B cell (primary cell): ENCODE results near the gene FAM120A. TPM values are rescaled to one million over a fixed set of nuclear protein-coding genes. Genes with fewer than 3 reads are reported as not detected.

Experiments used
- ATAC-seq: fragments of 200-7000 bp; cut with Tn5 transposase; one replicate; pipeline ENCODE4 v1.10.0; 2021; ENCODE audit warnings: low read depth, mild to moderate bottlenecking, moderate number of reproducible peaks, moderate library complexity
- CTCF ChIA-PET: fragments of 350-600 bp; sonication (Branson Sonifier 250); formaldehyde crosslinking; loops from one replicate; lab custom pipeline; 2021; ENCODE audit warnings: antibody characterized with exemption, inconsistent platforms; lab: Charles Lee
- POLR2A ChIA-PET: fragments of 350-600 bp; sonication (Branson Sonifier 250); formaldehyde crosslinking; loops from one replicate; lab custom pipeline; 2021; ENCODE audit warnings: antibody characterized with exemption; lab: Charles Lee
- DNase-seq: peaks from one replicate; pipeline ENCODE4 v3.0.0; 2013
- H2AFZ ChIP-seq: 2 replicates; pipeline ENCODE4 v1.6.1; 2012; ENCODE audit warnings: mild to moderate bottlenecking, low read depth, low read length; ENCODE audit not compliant: insufficient read depth, poor library complexity, severe bottlenecking
- H3K27ac ChIP-seq, 2 donors: 1 replicate in 1 of 2; 2 replicates in 1 of 2; pipeline ENCODE4 v1.5.1; 2012 to 2013; ENCODE audit warnings: low read length in 2 of 2, mild to moderate bottlenecking in 2 of 2, moderate library complexity in 1 of 2
- H3K27me3 ChIP-seq, 4 experiments: fragments of 200-600 bp in 1 of 4; sonication (generic) in 1 of 4; replicated peaks in 1 of 4; 1 replicate in 2 of 4; 2 replicates in 2 of 4; pipeline versions ENCODE4 v1.6.1 to v1.7.0; 2013 to 2016; ENCODE audit warnings: low read length in 3 of 4, mild to moderate bottlenecking in 2 of 4, mixed read lengths in 1 of 4, moderate library complexity in 1 of 4; ENCODE audit not compliant: insufficient read depth in 4 of 4, control insufficient read depth in 3 of 4; ENCODE audit errors: control extremely low read depth in 1 of 4
- H3K36me3 ChIP-seq, 2 experiments: replicated peaks in 1 of 2; 1 replicate in 1 of 2; 2 replicates in 1 of 2; pipeline versions ENCODE4 v1.6.1 to v1.7.1; 2013; ENCODE audit warnings: low read length in 1 of 2; ENCODE audit not compliant: insufficient read depth in 2 of 2, control insufficient read depth in 1 of 2; ENCODE audit errors: control extremely low read depth in 1 of 2, extremely low read depth in 1 of 2
- H3K4me1 ChIP-seq, 2 donors: fragments of 200-600 bp in 1 of 2; sonication (generic) in 1 of 2; 1 replicate in 1 of 2; 2 replicates in 1 of 2; pipeline versions ENCODE4 v1.5.1 to v1.6.1; 2013 to 2017; ENCODE audit warnings: low read length in 2 of 2; ENCODE audit not compliant: control insufficient read depth in 2 of 2, insufficient read depth in 2 of 2
- H3K4me2 ChIP-seq: replicated peaks from 2 replicates; pipeline ENCODE3; 2012; ENCODE audit warnings: mild to moderate bottlenecking, low read depth, low read length; ENCODE audit not compliant: poor library complexity, severe bottlenecking
- H3K4me3 ChIP-seq, 5 experiments: fragments of 200-600 bp in 1 of 5; sonication (generic) in 1 of 5; 1 replicate in 3 of 5; 2 replicates in 2 of 5; pipeline versions ENCODE4 v1.5.1 to v1.7.0; 2011 to 2016; ENCODE audit warnings: low read length in 4 of 5, mild to moderate bottlenecking in 4 of 5, low read depth in 2 of 5, control low read depth in 1 of 5, moderate library complexity in 1 of 5; ENCODE audit not compliant: insufficient read depth in 1 of 5; ENCODE audit errors: control extremely low read depth in 1 of 5, extremely low read depth in 1 of 5
- H3K79me2 ChIP-seq: fragments of 200-600 bp; sonication (generic); one replicate; pipeline ENCODE4 v1.6.0; 2016; ENCODE audit warnings: low read length; ENCODE audit not compliant: control insufficient read depth, insufficient read depth
- H3K9ac ChIP-seq: fragments of 200-600 bp; sonication (generic); 2 replicates; pipeline ENCODE4 v1.6.1; 2017; ENCODE audit warnings: mild to moderate bottlenecking, low read length, moderate library complexity
- H3K9me3 ChIP-seq, 3 donors: one replicate each; pipeline versions ENCODE4 v1.6.1 to v1.7.1; 2013; ENCODE audit warnings: low read length in 2 of 3; ENCODE audit not compliant: control insufficient read depth in 2 of 3, insufficient read depth in 1 of 3; ENCODE audit errors: control extremely low read depth in 1 of 3
- H4K20me1 ChIP-seq: 2 replicates; pipeline ENCODE4 v1.6.0; 2012; ENCODE audit warnings: mild to moderate bottlenecking, low read length; ENCODE audit not compliant: insufficient read depth, control insufficient read depth, poor library complexity, severe bottlenecking
- H3K27ac Mint-ChIP-seq: one replicate; pipeline ENCODE4 v1.8.0; 2021; ENCODE audit warnings: mixed read lengths
- H3K27me3 Mint-ChIP-seq: one replicate; pipeline ENCODE4 v1.8.0; 2021; ENCODE audit warnings: mixed read lengths
- H3K4me1 Mint-ChIP-seq: one replicate; pipeline ENCODE4 v1.8.0; 2021; ENCODE audit warnings: mixed read lengths
- H3K4me3 Mint-ChIP-seq: one replicate; pipeline ENCODE4 v1.8.0; 2021; ENCODE audit warnings: mixed read lengths
- H3K9me3 Mint-ChIP-seq: one replicate; pipeline ENCODE4 v1.8.0; 2022; ENCODE audit warnings: mixed read lengths; ENCODE audit not compliant: insufficient read depth
- EZH2 ChIP-seq: IDR thresholded peaks from 2 replicates; pipeline ENCODE4 v1.6.1; 2012; ENCODE audit warnings: borderline replicate concordance, low read depth, mild to moderate bottlenecking, moderate library complexity, low read length; ENCODE audit not compliant: insufficient read depth, poor library complexity, severe bottlenecking
- WGBS: methylation state at CpG from one replicate; pipeline ENCODE4 v1.1.5; 2013; ENCODE audit warnings: missing lambda C conversion rate; ENCODE audit not compliant: insufficient coverage; 5-methylcytosine and 5-hydroxymethylcytosine counted together
- intact Hi-C: fragments of 100-400 bp; cut with micrococcal nuclease; formaldehyde crosslinking; loops from one replicate; pipeline ENCODE4 v1.10.0; 2022
- polyA plus RNA-seq: library from polyadenylated mRNA; depleted of rRNA; stranded (reverse); fragments of >200 nt; gene quantifications from 2 replicates; pipeline ENCODE4 v1.2.3, GENCODE V29; 2012
- total RNA-seq, 2 donors: library from RNA; stranded (reverse); fragments of 120-200 nt in 1 of 2; gene quantifications; 1 replicate in 1 of 2; 2 replicates in 1 of 2; pipeline versions ENCODE4 v1.2.3 to v1.2.4, GENCODE V29; 2013 to 2022
- TF ChIP-seq, protein P1 (sequence below): fragments of 200-600 bp; IDR thresholded peaks from one replicate; pipeline ENCODE4 v1.8.0; 2022; ENCODE audit warnings: antibody characterized with exemption, mild to moderate bottlenecking

FAM120A gene
- total and polyA plus RNA-seq, 2 donors (not counting 1 experiment from before 2014, with no cell fraction given): 48.4 to 105 TPM

DNA sequence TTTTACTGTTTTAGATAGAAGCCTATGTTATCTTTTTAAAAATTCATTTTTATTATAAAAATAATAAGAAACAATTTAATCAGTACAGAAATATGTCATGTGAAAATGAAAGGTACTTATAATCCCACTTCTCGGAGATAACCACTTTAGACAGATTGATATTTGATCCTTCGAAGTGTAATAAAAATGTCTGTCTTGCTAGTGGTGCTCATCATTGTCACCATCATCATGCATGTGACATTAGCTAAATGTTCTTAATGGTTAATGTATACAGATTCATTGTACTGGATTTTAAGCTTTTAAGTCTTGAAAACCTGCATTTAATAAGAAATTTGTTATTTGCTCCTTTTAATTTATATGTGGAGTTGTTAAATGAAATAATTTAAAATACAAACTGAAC, 32.0 kb downstream of the FAM120A start:
- Histone ChIP-seq H3K27me3 (no peaks in the 10 kb centered on the region), H4K20me1 (peaks cover 57% of the 10 kb centered on the region), H3K4me2 (no peak overlapping the region), H3K36me3 (peaks cover 8 to 35% of the 10 kb centered on the region in 2 experiments), H3K4me1 (no peaks in the 10 kb centered on the region), H3K4me3 (no peak overlapping the region), H3K9me3 (no peaks in the 10 kb centered on the region), H3K9ac (no peak overlapping the region), H2AFZ (no peak overlapping the region), H3K27ac (no peak overlapping the region), H3K79me2 (peaks cover 84% of the 10 kb centered on the region)
- Mint-ChIP-seq H3K9me3 (no peaks in the 10 kb centered on the region), H3K27ac (no peak overlapping the region), H3K4me3 (no peak overlapping the region), H3K27me3 (no peaks in the 10 kb centered on the region), H3K4me1 (peaks cover 14% of the 10 kb centered on the region)
- DNase-seq: no peak
- ChIA-PET POLR2A (no interaction called here), CTCF (interaction anchor here (1.0 kb wide), 2 partner anchors 20 to 83 kb away, joined by 3 read pairs; no protein-coding TSS in a partner anchor)
- no peak for ATAC-seq
- intact Hi-C loops: no loop called here
- WGBS: no CpG with 5 or more reads among the region's 2 CpGs
- TF ChIP-seq, protein P1, sequence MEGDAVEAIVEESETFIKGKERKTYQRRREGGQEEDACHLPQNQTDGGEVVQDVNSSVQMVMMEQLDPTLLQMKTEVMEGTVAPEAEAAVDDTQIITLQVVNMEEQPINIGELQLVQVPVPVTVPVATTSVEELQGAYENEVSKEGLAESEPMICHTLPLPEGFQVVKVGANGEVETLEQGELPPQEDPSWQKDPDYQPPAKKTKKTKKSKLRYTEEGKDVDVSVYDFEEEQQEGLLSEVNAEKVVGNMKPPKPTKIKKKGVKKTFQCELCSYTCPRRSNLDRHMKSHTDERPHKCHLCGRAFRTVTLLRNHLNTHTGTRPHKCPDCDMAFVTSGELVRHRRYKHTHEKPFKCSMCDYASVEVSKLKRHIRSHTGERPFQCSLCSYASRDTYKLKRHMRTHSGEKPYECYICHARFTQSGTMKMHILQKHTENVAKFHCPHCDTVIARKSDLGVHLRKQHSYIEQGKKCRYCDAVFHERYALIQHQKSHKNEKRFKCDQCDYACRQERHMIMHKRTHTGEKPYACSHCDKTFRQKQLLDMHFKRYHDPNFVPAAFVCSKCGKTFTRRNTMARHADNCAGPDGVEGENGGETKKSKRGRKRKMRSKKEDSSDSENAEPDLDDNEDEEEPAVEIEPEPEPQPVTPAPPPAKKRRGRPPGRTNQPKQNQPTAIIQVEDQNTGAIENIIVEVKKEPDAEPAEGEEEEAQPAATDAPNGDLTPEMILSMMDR: no peak
- TF ChIP-seq EZH2: no peak

DNA sequence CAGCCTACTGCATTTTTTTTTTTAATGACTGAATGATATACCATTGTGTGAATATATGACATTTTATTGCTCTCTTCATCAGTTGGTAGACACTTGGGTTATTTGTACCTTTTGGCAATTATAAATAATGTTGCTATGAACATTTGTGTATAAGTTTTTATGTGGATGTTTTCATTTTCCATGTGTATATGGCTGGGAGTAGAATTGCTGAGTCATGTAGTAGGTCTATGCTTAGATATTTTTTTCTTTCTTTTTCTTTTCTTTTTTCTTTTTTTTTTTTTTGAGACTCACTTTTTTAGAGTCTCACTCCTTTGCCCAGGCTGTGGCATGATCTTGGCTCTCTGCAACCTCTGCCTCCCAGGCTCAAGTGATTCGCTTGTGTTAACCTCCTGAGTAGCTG, 34.8 kb downstream of the FAM120A start:
- Histone ChIP-seq H3K9me3 (no peaks in the 10 kb centered on the region), H3K36me3 (peaks cover 4 to 48% of the 10 kb centered on the region in 2 experiments), H4K20me1 (peaks cover 56% of the 10 kb centered on the region), H3K4me1 (peaks cover 6 to 11% of the 10 kb centered on the region in 2 donors), H3K27me3 (no peaks in the 10 kb centered on the region), H2AFZ (no peak overlapping the region), H3K79me2 (peaks cover 84% of the 10 kb centered on the region), H3K4me3 (no peak overlapping the region), H3K27ac (no peak overlapping the region), H3K4me2 (no peak overlapping the region), H3K9ac (no peak overlapping the region)
- Mint-ChIP-seq H3K4me1 (peaks cover 26% of the 10 kb centered on the region), H3K27me3 (no peaks in the 10 kb centered on the region), H3K27ac (no peak overlapping the region), H3K9me3 (no peaks in the 10 kb centered on the region), H3K4me3 (no peak overlapping the region)
- 80% methylated on average over 1 of the region's 1 CpG for WGBS
- no peak for DNase-seq
- intact Hi-C loops: no loop called here
- POLR2A ChIA-PET: no interaction called here
- CTCF ChIA-PET: no interaction called here
- no peak for TF ChIP-seq EZH2
- TF ChIP-seq, protein P1: no peak
- no peak for ATAC-seq
